HG02973 (cell line): ENCODE data around the gene RFX3.
A peak's percentile ranks its signal among the peaks of the same experiment; 100 is the strongest.

Experiments
- ATAC-seq: cut with Tn5 transposase; IDR thresholded peaks from one replicate; pipeline ENCODE4 v1.9.1; 2021; ENCODE audit warnings: moderate library complexity; ENCODE audit not compliant: unreplicated experiment

The RFX3 gene

DNA sequence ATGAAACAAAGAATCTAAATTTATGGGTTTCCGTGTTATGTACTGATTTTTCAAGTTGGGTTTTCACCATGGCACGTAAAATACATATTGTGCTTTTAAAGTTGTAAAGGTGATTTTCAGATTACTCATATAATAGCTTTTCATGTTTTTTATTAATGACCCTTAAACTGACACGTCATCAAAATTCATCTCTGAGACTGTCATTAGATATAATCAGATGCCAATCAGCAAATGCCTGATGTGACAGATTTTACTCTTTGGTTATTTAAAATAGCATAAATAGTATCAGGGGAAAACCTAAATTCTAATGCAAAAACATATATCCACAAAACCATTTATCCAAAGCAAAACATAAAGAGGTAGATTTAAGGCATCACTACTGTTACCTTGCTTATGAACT lies 11.0 kb downstream of the RFX3 start:
- ATAC-seq, result no peak

DNA sequence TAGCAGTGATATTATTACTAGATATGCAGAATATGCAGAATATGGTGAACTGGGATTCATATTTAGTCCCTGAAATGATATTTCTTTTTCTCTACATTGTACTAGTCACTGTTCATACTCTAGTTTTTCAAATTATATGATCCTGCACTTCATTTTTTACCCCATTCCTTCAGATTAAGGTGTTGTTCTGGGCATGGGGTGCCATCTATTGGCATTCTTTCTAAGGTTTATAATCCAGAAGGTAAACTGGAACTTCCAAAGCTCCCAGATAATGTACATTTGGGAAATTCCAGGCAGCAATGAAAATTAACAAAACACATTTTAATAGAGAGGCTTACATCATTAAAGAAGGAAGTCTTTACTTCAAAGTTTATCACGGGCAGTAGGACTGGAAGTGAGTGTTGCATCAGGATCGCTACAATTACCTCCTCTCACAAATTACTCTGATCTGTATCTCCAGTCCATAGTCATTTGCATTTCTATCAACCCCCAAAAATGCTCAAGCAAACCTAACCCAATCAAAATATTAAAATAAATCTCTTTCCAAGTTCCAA lies 12.5 kb downstream of the RFX3 start:
- no peak for ATAC-seq

DNA sequence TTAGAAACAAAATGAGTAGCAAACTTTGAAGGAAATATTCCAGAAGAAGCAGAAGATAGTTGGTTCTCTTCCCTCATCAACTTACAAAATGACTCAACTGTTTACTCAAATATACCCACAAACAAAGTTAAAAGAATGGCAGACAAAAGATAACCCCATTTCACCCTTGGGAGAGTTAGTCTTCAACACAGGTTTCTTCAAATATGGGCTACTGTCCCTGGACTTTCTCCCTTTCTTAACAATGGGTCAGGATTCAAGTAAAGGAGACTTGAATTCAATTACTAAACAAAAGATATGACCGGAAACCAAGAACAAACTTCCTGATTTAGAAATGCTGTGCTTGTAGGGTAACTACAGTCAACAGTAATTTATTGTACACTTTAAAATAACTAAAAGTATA lies 14.2 kb downstream of the RFX3 start:
- no peak for ATAC-seq

- ATAC-seq, result no peak
Measured at GRCh38 chr9:3510796-3511195, 15.0 kb downstream of the RFX3 start.

DNA sequence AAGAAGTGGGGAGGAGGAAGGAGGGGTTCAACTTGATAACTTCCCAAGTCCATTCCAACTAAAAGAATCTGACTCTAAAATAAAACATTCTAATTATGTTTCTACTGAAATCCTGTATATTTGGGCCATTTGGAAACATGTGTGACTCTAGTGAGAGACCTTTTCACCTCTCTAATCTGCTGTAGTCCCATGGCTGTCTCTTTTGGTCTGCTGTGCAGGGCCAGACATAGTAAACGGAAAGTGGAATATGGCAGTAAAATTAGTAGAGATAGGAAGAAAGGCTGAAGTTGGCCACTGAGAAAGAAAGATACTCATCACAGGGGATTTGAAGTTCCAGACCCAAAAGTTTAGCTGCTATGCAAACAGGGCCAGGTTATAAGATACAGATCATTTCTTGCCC lies 15.9 kb downstream of the RFX3 start:
- ATAC-seq, result no peak

GRCh38 chr9:3508521-3509291 lies 17.1 kb downstream of the RFX3 start:
- ATAC-seq, result peak; percentile 61

DNA sequence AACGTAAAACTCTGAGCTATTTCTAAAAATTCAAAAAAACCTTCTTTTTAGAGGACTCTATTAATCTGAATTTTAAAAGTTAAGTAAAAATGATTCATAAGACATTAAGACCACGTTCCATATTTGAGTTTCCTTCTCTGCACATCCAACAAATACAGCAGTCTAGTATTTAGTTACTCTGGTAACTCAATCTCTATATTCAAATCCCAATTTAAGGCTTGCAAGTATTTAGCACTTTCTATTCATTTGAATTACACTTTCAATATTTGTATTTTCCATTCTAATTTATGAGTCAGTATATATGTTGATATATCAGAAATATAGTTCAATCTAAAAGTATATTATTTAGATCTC lies 17.7 kb downstream of the RFX3 start:
- peak; percentile 28 for ATAC-seq

GRCh38 chr9:3507395-3508077 lies 18.3 kb downstream of the RFX3 start:
- peak; percentile 46 for ATAC-seq

DNA sequence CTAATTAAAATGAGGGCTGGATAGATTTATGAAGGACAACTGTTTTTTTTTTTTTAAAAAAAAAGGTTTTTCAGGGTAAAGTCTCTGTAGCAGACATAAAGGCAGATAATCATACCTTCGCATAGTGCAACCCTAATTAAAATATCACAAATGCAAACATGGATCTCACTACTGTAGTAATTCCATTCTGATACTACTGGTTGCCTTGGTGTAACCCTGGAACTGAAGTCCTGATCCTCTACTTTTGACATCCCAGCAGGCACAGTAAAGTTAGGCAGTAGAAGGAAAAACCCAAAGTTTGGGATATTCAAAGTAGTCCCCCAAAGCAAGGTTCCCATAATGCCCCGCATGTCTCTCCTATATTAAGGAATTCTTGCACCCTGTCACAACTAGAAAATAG lies 19.6 kb downstream of the RFX3 start:
- ATAC-seq, result no peak

- no peak for ATAC-seq
Measured at GRCh38 chr9:3502560-3503398, 23.0 kb downstream of the RFX3 start.

GRCh38 chr9:3500044-3500443 lies 25.8 kb downstream of the RFX3 start:
- ATAC-seq, result no peak

DNA sequence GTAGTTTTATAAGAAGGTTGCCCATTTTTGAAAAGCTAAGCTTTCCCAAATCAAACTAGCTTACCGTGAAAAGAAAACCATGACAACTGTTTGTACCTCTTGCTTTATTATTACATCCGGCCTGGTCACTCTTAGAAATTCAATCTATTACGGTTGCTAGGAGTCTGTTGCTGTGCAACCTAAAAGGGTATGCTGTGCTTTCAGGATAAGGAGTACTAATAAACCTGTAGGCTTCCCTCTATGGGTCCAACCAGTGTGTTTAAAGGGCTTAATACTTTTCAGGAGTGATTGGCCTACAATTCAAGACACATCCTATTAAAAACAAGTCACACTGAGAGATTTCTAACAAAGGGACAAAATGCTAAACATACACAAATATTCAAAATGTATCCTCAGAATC lies 27.1 kb downstream of the RFX3 start:
- ATAC-seq, result no peak

DNA sequence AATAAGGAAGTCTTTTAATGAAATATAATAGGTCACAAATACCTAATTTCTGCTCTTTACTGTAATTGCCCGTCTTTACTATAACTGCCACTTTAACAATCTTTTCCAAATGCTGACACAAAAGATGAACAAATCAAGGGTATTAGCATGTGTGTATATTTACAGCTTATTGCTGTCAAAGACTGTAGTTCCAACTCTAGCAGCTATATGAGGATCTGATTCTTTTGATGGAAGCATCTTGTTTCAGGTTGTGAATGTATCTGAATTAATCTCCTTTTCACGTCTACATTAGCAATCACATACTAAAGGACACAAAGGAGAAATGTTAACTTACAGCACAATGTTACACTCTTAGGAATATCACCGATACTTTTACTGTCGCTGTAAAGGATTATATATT lies 27.9 kb downstream of the RFX3 start:
- no peak for ATAC-seq

DNA sequence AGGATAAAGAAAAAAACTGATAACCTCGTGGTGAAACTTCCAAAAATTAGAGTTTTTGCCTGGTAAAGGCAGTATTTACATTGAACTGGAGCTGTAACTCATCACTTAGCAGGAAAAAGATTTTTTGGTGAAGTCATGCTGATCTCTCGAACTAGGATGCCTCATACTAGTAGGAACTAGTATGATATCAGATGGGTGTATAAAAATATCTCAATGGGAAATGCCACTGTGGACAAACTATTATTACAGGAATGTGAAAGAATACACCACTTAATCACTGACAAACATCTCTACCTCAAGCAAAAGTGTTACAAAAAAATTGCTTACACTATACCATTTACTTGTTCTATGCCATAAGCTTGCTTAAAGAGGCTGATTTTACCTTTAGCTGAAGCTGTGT lies 28.4 kb downstream of the RFX3 start:
- no peak for ATAC-seq

- ATAC-seq, result no peak
Measured at GRCh38 chr9:3495855-3496254, 29.9 kb downstream of the RFX3 start.

DNA sequence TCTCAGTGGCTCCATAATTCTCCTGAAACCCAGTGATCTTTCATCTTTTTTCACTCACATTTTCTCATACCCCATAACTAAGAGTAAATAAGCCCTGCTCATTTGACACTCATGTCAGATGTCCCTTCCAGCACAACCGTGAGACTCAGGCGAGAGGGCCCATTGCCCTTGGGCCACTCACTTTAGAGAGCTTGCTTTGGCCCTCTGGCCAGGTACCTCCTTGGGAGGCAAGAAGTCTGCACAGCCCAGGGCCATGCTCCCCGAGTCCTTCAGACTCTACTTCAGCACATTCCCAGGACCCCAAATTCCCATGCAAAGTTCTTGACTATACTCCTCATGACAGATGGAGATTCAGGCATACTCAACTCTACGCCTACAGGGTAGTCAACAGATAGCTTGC lies 33.6 kb downstream of the RFX3 start:
- no peak for ATAC-seq

GRCh38 chr9:3491450-3491849 lies 34.4 kb downstream of the RFX3 start:
- ATAC-seq, result no peak

GRCh38 chr9:3490957-3491356 lies 34.8 kb downstream of the RFX3 start:
- no peak for ATAC-seq

DNA sequence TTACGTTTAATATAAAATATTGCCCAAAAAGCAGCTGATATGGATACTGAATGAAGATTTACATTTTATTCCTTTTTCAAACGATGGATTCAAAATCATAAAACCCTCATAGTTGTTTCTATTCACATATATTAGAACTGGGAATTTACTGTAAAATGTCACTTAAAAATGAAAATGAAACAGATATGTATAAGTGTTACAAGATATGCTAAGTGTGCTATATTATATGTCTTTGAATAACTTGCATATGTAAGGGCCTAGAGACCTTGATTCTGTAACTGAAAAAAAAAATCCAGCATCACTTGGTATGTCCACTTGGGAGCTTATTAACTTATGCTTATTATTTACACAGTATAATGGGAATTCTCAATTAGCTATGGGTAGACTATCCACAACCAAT lies 43.2 kb downstream of the RFX3 start:
- ATAC-seq, result no peak

GRCh38 chr9:3480353-3480655 lies 45.5 kb downstream of the RFX3 start:
- no peak for ATAC-seq

GRCh38 chr9:3479514-3480352 lies 46.1 kb downstream of the RFX3 start:
- peak; percentile 43 for ATAC-seq
